GM19372 (cell line): ENCODE data around the gene VARS1.
"Not testable (repeated sequence)": the region's sequence is repeated elsewhere in the genome, so short reads cannot be mapped to it uniquely, and the experiment has no call there.

Experiments used
- ATAC-seq: cut with Tn5 transposase; IDR thresholded peaks from one replicate; pipeline ENCODE4 v1.9.1; 2021; ENCODE audit warnings: mild to moderate bottlenecking, low read depth, moderate library complexity; ENCODE audit not compliant: unreplicated experiment

Gene VARS1

DNA sequence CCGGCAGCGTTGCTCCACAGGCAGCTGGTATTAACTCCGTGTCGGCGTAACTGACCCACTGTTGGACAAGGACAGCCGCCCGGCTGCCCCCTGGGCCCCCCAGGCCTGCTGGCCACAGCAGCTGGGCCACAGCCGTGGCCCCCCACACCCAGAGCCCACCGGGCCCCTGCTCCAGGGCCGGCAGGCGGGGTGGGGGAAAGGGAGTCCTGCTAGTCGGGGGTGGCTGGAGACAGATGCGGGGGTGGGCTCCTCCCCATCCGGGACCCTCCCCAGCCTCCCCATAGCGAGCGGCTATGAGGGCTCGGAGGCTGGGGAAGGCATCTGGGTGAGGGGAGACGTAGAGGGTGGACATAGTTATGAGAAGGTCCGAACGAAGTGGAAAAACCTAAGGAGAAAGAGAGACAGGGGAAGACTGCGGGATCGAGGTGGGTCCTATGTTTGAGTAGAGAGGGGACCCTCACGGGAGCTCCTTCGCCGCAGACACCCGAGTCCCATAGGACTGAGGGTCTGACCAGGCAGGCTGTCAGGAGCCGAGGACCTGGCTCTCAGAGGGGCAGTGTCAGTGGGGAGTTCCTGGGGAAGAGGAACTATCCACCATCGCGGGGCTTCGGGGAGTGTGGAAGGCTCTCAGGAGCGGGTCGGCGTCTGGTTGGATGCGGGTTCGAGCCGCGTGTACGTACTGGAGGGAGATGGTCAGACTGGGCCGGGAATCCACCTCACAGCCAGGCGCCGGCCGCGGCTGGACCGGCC lies 511 bp downstream of the VARS1 start:
- no peak for ATAC-seq

DNA sequence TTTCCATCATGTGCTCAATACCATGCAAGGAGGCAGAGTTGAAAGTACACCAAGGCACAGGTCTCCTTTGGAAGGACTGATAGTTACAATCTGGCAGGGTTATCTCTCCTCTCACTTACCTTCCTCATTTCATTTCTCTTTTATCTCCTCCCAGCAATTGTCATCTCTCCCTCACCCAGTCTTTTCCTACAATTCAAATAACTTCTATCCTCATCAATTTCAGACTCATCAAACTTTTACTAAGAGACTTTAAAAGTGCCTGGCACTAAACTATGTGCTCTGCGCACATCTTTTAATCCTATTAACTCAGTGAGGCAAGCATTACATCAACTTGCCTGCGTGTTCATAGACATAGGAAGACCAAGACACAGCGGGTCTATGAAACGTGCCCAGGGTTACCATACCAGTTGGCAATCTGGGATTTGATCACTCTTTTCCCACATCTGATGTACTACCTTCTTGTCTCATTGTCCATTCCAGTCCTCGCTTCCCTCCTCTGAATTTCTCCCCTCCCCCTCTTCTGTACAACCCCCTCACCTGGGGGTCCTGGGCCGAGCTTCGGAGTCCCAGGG lies 1.2 kb downstream of the VARS1 start:
- no peak for ATAC-seq

DNA sequence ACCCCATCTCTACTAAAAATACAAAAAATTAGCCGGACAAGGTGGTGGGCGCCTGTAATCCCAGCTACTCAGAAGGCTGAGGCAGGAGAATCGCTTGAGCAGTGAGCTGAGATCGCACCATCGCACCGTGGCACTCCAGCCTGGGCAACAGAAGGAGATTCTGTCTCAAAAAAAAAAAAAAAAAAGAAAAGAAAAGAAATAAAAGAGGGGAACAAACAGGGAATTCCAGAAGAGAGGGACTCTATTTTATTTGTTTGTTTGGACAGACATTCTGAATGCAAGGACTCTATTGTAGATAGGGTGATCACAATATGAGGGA lies 1.7 kb downstream of the VARS1 start:
- ATAC-seq = not testable (repeated sequence)

GRCh38 chr6:31792761-31793171 lies 2.8 kb downstream of the VARS1 start:
- ATAC-seq = no peak

DNA sequence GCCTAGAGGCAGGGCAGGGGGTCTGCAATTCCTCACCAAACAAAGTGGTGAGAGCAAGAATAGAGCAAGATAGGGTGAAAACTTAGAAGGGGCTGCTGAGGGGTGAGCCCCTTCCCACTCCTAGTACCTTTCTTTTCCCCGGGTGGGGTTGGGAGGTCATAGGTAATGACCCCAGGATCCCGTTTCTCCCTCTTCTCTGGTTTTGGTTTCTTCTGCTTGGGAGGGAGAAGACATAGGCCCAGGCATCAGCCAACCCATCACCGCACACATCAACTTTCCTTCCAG lies 3.5 kb downstream of the VARS1 start:
- ATAC-seq = no peak

DNA sequence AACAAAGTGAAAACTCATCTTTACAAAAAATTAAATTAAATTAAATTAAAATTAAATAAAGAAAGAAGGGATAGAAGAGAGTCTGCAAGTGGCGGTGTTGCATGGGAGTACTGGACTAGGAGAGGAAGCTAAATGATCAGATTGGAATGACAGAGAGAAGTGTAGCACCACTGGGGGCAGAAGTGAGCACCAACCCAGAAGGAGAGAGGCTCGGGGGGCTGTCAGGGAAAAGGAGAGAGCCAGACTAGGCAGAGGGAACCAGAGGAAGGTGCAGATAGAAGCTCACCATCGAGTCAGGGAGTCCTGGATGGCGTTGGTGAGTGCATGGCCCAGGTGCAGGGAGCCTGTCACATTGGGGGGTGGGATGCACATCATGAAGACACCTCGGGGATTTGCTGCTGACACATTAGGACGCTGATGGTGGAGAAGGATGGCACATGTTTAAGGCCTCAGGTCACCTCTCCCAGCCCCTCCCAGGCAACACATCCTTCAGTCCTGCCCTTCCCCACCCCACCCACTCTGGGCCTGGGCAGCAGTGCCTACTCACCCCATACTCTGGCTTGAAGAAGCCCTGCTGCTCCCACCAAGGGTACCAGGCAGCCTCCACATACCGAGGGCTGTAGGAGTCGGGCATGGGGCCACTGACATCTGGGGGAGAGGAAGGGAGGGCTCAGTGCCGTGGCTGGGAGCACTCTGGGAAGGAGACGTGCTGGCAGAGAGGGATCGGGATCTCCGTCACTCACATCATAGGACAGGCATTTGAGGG lies 4.0 kb downstream of the VARS1 start:
- no peak for ATAC-seq

GRCh38 chr6:31785475-31785874 lies 10.1 kb downstream of the VARS1 start:
- no peak for ATAC-seq

DNA sequence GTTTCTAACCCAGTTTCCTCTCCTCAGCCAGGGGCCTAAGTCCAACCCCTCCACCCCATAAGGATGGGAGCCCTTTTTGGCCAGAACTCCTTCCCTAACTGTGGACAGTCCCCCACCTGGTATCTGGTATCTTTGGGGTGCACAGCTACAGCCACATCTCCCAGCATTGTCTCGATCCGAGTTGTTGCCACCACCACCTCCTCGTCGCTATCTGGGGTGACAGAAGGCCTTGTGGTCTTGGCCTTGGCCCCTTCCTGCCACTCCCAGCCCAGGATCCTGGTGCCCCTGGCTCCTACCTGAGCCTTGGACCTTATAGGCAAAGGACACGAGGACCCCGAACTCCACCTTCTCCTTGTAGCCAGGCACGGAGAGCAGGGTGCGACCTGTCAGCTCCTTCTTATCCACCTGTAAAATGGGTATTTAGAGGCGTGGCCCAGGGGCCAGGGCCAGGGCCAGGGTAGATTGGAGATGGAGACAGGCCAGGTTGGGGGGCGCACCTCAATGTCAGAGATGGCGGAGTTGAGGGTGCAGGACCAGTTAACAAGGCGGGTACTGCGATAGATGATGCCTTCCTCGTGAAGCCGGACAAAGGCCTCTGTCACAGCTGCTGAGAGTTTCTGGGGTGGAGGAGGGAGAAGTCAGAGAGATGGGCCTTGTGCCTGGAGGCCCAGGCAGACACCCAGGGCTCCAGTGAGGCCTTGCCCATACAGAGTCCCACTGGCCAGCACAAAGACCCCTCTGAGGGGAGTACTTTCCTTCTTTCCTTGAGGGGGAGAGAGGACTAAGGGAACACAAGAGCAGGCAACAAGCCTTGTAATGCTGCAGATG lies 11.2 kb downstream of the VARS1 start:
- ATAC-seq = no peak

DNA sequence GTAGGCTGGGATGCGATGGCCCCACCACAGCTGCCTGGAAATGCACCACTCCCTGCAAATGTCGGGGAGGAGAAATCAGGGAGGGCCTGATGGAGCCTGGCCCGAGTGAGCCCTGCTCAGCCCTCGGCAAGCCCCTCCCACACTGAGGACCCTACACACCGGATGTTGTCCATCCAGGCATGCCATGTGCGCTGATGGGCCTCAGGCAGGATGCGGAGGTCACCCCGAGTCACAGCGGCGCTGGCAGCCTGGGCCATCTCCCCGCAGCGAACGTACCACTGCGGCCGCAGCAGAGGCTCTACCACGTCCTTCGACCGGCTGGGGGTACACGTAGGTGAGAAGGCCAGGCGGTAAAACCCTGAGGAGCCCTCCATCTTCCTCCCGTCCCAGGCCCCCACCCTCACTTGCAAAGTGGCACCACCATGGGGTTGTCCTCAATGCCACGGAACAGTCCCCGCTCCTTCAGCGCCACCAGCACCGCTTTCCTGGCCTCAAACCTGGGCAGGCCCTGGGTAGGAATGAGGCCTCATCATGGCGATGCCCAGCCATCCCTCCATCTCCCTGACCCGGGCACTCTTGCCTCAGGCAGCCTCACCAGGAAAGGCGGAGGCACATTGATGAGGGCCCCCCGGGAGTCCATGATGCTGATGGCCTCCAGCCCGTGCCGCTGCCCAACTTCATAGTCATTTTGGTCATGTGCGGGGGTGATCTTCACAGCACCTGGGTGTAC lies 13.3 kb downstream of the VARS1 start:
- no peak for ATAC-seq

DNA sequence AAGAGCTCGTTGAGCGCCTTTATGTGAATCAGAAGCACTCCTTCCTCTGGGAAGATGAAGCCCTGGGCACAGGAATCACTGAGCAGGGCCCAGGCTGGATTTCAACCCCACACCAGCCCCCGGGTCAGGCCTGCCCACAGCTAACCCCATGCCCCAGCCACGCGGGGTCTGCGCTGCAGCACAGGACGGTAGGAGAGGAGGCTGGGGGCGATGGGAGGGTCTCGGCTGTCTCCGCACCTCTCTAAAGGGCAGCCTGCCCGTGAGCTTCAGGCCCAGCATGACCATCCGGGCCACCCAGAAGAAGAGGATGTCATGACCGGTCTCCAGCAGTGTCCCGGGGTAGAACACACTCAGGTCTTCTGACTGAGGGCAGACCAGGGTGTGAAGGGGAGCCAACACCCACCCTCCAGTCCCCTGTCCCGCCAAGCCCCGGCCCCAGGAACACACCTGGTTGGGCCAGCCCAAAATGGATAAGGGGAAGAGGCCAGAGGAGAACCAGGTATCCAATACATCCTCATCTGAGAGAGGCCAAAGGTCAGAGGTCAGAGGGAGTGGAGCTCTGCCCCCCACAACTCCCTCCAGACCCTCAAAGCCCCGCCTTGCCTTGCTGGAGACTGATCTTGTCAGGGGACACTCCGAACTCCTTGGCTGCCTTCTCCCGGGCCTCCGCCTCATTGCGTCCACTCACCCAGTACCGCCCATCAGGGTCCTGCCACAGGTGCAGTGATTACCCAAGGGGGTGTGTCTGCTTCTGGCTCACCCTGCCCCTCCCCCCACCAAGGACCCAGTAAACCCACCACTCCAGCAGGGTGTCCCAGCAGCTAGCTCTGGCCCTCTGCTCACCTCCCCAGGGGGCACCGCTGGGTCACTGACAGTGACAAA lies 14.1 kb downstream of the VARS1 start:
- ATAC-seq = no peak

- no peak for ATAC-seq
These were observed 14.9 kb downstream of the VARS1 start for GRCh38 chr6:31780507-31781243.

- ATAC-seq = no peak
These were observed 15.6 kb downstream of the VARS1 start for GRCh38 chr6:31779908-31780307.

- ATAC-seq = no peak
These were observed 16.3 kb downstream of the VARS1 start for GRCh38 chr6:31778999-31779885.

GRCh38 chr6:31778193-31778592 lies 17.4 kb downstream of the VARS1 start:
- ATAC-seq = no peak

GRCh38 chr6:31777667-31778050 lies 17.9 kb downstream of the VARS1 start:
- ATAC-seq = no peak

DNA sequence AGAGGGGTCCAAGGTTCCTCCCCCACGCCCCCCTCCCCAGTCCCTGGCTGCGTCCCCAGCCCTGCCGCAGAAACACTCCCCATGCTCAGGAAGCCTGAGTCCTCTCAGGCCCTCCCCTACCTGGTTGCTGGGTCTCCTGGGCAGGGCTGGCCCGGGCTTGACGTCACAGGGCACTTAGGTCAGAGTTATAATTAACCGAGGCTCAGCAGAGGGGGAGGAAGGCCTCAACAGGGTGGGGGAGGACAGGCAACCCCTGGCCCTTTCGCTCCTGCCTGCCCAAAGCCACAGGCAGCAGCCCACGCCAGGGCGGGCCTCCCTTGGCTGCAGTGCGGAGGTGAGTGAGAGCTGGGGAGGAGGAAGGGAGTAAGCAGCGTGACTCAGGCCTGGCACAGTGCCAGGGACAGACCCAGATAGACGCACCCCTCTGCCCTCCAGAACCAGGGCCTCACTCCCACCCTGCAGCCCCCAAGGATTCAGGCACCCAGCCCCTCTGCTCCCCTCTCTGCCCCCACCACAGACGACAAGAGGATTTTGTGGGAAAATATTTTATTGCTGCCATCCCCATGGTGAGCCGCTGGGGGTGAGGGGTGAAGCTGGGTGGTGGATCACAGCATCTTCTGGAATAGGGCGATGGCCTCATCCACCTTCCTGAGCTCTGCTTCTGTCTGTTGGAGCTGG lies 18.4 kb downstream of the VARS1 start, which contains the start of gene VWA7:
Gene VWA7, minus strand, starts transcription at position 340 of the 678 bp plus-strand sequence. CDS start 549 bp downstream, outside the sequence.
- ATAC-seq = peak; percentile 75

- ATAC-seq = no peak
These were observed 19.0 kb downstream of the VARS1 start for GRCh38 chr6:31776485-31776988.
